Inflammatory macrophage treated with lipopolysaccharide for 1 hour (primary cell): ENCODE data around the gene RPAP2.
A peak's percentile ranks its signal among the peaks of the same experiment; 100 is the strongest.
"Not testable (repeated sequence)": the region's sequence is repeated elsewhere in the genome, so short reads cannot be mapped to it uniquely, and the experiment has no call there.

Experiments
- DNase-seq, 2 donors: peaks; one replicate each; pipeline ENCODE4 v3.0.0-alpha.2; 2020 to 2022

Gene RPAP2

GRCh38 chr1:92377991-92378390 lies 79.1 kb downstream of the RPAP2 start:
- DNase-seq: not testable (repeated sequence)

- DNase-seq: no peak
These were observed 82.0 kb downstream of the RPAP2 start for GRCh38 chr1:92380867-92381266.

- not testable (repeated sequence) for DNase-seq
These were observed 95.1 kb downstream of the RPAP2 start for GRCh38 chr1:92393966-92394365.

GRCh38 chr1:92398519-92398918 lies 99.7 kb downstream of the RPAP2 start:
- no peak for DNase-seq

- peak in 1 of 2 donors; percentile 32 for DNase-seq
These were observed 100.2 kb downstream of the RPAP2 start for GRCh38 chr1:92399076-92399475.

- DNase-seq: no peak
These were observed 105.8 kb downstream of the RPAP2 start for GRCh38 chr1:92404661-92405060.

GRCh38 chr1:92408825-92409224 lies 110.0 kb downstream of the RPAP2 start:
- no peak for DNase-seq

GRCh38 chr1:92409946-92410549 lies 111.2 kb downstream of the RPAP2 start:
- DNase-seq: no peak

- DNase-seq: no peak
These were observed 111.8 kb downstream of the RPAP2 start for GRCh38 chr1:92410706-92411105.

- no peak for DNase-seq
These were observed 112.7 kb downstream of the RPAP2 start for GRCh38 chr1:92411511-92411910.

- DNase-seq: no peak
These were observed 120.8 kb downstream of the RPAP2 start for GRCh38 chr1:92419642-92420041.

GRCh38 chr1:92424381-92424780 lies 125.5 kb downstream of the RPAP2 start:
- DNase-seq: peak; percentile 17 to 19

GRCh38 chr1:92425617-92426016 lies 126.8 kb downstream of the RPAP2 start:
- DNase-seq: no peak

- DNase-seq: no peak
These were observed 131.2 kb downstream of the RPAP2 start for GRCh38 chr1:92430030-92430429.

- not testable (repeated sequence) for DNase-seq
These were observed 135.7 kb downstream of the RPAP2 start for GRCh38 chr1:92434572-92434971.

GRCh38 chr1:92439291-92439690 lies 140.4 kb downstream of the RPAP2 start:
- no peak for DNase-seq

- no peak for DNase-seq
These were observed 142.4 kb downstream of the RPAP2 start for GRCh38 chr1:92441316-92441696.

- no peak for DNase-seq
These were observed 143.0 kb downstream of the RPAP2 start for GRCh38 chr1:92441697-92442342.

GRCh38 chr1:92442351-92442750 lies 143.5 kb downstream of the RPAP2 start:
- DNase-seq: no peak

- no peak for DNase-seq
These were observed 145.0 kb downstream of the RPAP2 start for GRCh38 chr1:92443893-92444292.

GRCh38 chr1:92444351-92444750 lies 145.5 kb downstream of the RPAP2 start:
- DNase-seq: no peak

- no peak for DNase-seq
These were observed 147.0 kb downstream of the RPAP2 start for GRCh38 chr1:92445865-92446264.

- no peak for DNase-seq
These were observed 147.7 kb downstream of the RPAP2 start for GRCh38 chr1:92446546-92446945.

GRCh38 chr1:92447033-92447681 lies 148.3 kb downstream of the RPAP2 start:
- no peak for DNase-seq
